Kidney tubule cell (primary cell): ENCODE data around the gene ITGA8.
"Not testable (repeated sequence)": the region's sequence is repeated elsewhere in the genome, so short reads cannot be mapped to it uniquely, and the experiment has no call there.

Source experiments
- DNase-seq: peaks from one replicate; pipeline ENCODE4 v3.0.0-alpha.2; 2018; ENCODE audit warnings: low spot score

Gene ITGA8

DNA sequence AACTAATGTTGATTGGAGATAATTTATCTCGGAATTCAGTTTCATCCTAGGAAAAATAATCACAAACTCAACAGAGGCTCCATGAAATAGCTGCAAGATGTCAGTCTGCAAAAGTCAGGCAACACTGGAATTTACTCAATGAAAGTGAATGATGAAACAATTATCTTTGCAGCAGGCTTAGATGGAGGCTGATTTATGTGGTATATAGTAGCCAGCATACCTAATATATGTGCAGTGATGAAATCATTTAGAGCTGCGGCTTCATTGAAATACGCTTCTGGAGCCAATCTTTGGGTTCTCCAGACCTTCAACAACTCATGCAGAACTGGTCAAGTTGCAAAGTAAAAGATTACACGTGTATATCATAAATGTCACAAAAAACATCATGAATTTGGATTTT is 113.3 kb downstream of the ITGA8 start:
- DNase-seq = no peak

GRCh38 chr10:15605740-15606369 is 113.9 kb downstream of the ITGA8 start:
- no peak for DNase-seq

DNA sequence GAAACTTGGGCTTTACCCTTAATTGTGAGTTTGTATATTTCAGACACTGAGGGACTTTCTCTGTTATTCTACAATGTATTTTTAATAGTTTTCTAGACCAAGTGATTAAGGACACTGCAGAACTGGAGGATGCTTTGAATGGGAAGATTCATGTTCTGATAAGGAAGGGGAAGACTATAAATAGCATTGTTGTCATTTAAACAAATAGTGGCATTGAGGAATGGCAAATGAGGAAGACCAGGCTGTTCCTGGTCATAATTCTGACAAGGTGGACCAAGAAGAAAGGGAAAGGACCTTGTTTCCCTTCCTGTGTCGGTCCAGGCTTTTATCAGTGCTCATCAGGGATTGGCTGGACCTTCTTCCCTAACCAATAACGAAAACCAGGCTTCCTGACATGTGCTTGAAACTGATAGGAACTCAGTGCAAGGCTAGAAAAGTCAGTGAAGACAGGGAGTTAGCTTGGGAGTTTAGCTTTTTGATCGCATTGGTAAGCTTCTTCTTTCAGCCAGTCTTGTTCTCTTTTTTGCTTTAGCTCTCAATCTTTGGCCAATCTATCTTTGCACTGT is 116.2 kb downstream of the ITGA8 start:
- no peak for DNase-seq

DNA sequence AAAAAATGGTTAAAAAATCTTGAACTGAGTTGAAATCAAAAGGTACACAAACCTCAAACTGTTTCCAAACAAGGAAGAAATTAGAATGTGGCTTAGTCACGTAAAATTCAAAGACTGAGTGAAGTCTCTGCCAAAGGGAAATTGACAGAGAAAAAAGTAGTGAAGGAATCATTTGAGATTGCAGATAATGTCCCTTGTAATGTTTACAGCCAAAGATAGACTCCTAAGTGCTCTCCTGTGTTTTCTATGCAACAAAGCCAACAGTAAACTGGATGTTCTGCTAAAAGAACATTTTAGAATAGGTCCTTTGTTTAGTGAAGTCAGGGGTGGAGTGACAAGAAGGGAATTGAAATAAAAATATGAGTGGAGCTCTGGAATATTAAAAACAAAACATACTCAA is 117.9 kb downstream of the ITGA8 start:
- no peak for DNase-seq

- no peak for DNase-seq
Observed at GRCh38 chr10:15595260-15595659, 124.5 kb downstream of the ITGA8 start.

GRCh38 chr10:15591937-15592336 is 127.8 kb downstream of the ITGA8 start:
- DNase-seq = no peak

DNA sequence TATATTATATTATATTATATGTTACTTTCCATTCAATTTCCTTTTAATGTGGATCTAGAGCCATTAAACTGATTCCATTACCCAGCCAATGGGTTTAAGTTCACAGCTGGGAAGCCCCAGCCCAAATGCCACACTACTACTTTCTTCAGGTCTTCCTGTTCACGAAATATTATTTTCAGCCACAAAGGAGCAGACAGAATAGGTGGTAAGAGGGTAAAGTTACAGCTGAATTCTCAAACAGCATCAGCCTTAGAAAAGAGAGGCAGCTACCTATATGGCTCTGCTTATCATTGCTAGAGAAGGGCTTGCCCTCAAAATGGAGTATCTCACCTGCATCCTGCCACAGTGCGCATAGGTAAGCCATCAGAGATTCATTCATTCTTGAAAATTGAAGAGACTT is 128.3 kb downstream of the ITGA8 start:
- no peak for DNase-seq

GRCh38 chr10:15588635-15589508 is 130.8 kb downstream of the ITGA8 start:
- no peak for DNase-seq

- no peak for DNase-seq
Observed at GRCh38 chr10:15588151-15588550, 131.6 kb downstream of the ITGA8 start.

DNA sequence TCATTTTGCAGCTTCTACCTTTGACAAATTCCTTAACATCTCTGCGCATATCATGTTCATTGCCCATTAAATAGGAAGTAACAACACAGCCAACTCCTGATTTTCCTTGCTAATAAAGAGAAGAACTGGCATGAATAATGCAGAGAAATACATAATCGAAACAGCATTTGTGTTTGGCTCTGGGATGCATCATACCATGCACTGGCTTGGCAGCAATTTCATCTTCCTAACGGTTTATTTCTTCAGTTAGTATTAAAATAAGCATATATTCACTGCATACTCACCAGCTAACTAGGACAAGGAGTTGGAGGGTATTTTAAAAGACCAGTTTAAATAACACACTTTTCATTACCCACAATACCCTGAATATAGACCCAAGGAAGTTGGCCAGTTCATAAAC is 132.5 kb downstream of the ITGA8 start:
- DNase-seq = no peak

GRCh38 chr10:15585303-15585715 is 134.4 kb downstream of the ITGA8 start:
- peak; percentile 61 for DNase-seq

DNA sequence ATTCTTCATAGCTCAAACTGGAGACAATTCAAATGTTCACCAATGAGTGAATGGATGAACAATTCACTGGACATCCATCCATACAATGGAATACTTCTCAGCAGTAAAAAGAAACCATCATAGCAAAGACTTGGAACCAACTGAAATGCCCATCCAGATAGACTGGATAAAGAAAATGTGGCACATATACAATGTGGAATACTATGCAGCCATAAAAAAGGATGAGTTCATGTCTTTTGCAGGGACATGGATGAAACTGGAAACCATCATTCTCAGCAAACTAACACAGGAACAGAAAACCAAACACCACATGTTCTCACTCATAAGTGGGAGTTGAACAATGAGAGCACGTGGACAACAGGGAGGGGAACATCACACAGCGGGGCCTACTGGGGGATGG is 136.8 kb downstream of the ITGA8 start:
- DNase-seq = not testable (repeated sequence)

GRCh38 chr10:15579605-15580004 is 140.1 kb downstream of the ITGA8 start:
- DNase-seq = no peak

DNA sequence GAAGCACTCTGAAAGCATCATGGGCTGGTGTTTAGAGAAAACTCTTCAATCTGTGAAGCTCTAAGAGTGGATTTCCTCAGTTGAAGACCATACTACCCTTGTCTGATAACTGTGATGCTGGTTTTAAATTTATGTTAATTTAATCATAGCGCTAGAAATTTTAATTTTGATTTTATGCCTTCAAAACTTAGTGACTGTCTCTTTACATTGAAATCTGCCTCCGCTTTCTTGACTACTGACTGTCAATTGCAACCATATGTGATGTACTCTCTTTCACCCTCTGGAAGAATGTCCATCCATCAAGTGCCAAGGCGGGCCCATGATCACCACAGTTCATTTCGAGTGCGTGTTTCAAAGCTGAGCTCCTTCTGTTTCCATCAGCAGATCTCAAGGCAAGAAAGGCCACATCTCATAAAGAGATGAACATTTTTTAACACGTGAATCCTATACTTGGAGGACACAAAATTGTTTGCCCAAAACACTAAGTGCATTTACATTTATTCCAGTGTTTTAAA is 147.1 kb downstream of the ITGA8 start:
- DNase-seq = no peak

DNA sequence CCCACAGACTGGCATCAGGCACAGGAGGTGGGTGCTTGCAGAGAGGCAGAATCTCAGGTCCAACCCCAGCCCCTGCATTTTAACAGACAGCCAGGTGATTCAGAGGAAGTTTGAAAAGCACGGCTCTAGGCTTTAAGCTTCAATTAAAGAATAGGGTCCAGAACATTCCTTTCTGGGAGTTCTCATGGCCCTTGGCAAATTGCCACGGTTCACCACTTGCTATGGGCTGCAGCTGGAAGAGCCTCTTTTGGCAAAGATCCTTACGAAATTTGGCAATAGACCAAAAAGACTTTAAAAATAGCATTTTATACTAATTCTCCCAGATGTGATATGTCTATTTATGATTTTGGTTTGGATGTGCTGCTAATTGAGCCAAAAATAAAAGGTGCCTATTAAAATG is 148.1 kb downstream of the ITGA8 start:
- DNase-seq = no peak

GRCh38 chr10:15570738-15571339 is 148.9 kb downstream of the ITGA8 start:
- no peak for DNase-seq

- DNase-seq = no peak
Observed at GRCh38 chr10:15567952-15568351, 151.8 kb downstream of the ITGA8 start.

DNA sequence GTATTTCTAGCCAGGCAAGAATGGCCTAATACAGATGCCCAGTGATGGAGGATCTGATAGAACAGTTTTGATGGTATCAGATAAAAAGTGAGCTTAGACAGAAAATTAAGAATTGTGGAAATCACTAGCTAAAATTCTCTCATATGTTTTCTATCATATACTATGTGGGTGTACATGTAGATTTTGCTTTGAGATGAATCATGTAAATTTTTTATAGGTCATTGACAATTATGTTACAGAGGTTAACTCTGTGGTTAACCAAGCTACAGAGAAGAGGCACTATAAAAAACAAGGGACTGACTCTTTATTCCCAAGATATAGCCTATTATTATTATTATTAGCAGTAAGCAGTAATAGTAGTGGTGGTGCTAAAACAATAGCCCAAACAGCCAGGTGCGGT is 156.5 kb downstream of the ITGA8 start:
- DNase-seq = no peak

GRCh38 chr10:15562578-15562977 is 157.1 kb downstream of the ITGA8 start:
- no peak for DNase-seq

DNA sequence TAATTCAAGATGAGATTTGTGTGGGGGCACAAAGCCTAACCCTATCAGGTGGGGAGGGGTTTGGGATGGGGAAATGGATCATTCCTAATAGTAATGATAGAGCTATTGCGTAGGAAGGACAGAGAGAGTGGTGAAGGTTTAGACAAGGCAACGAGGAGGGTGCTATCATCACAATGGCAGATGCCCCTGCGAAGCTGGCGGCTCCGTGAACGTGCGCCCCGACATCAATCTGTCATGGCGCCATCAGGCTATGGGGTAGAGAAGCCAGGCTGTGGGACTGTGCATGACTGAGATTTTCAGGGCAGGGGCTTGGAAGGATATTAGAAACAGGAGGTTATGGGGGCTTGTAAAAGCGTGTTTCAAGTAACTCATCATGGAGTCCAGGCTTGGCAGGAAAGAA is 157.6 kb downstream of the ITGA8 start:
- DNase-seq = no peak

- no peak for DNase-seq
Observed at GRCh38 chr10:15558136-15558535, 161.6 kb downstream of the ITGA8 start.

GRCh38 chr10:15557168-15557567 is 162.6 kb downstream of the ITGA8 start:
- DNase-seq = not testable (repeated sequence)

GRCh38 chr10:15550950-15551349 is 168.8 kb downstream of the ITGA8 start:
- no peak for DNase-seq
